Endothelial cell (in vitro differentiated cells): Measurements from ENCODE around the gene CDH8. TPM values are rescaled to one million over a fixed set of nuclear protein-coding genes. Genes with fewer than 3 reads are reported as not detected.
"Not testable (repeated sequence)": the region's sequence is repeated elsewhere in the genome, so short reads cannot be mapped to it uniquely, and the experiment has no call there.

Source experiments
- DNase-seq: peaks from one replicate; pipeline ENCODE4 v3.0.0; 2021; ENCODE audit warnings: low spot score
- H3K27ac Mint-ChIP-seq: one replicate; pipeline ENCODE4 v1.8.0; 2021; ENCODE audit warnings: mixed read lengths, inconsistent platforms; ENCODE audit not compliant: unreplicated experiment
- H3K27me3 Mint-ChIP-seq: one replicate; pipeline ENCODE4 v1.8.0; 2021; ENCODE audit warnings: mild to moderate bottlenecking, moderate library complexity, mixed read lengths, inconsistent platforms; ENCODE audit not compliant: unreplicated experiment
- H3K36me3 Mint-ChIP-seq: one replicate; pipeline ENCODE4 v1.8.0; 2021; ENCODE audit warnings: mild to moderate bottlenecking, low read depth, mixed read lengths, inconsistent platforms; ENCODE audit not compliant: unreplicated experiment
- H3K4me1 Mint-ChIP-seq: one replicate; pipeline ENCODE4 v1.8.0; 2021; ENCODE audit warnings: mild to moderate bottlenecking, mixed read lengths, inconsistent platforms; ENCODE audit not compliant: unreplicated experiment
- H3K4me3 Mint-ChIP-seq: one replicate; pipeline ENCODE4 v1.8.0; 2021; ENCODE audit warnings: mild to moderate bottlenecking, mixed read lengths, inconsistent platforms; ENCODE audit not compliant: unreplicated experiment
- H3K9me3 Mint-ChIP-seq: one replicate; pipeline ENCODE4 v1.8.0; 2021; ENCODE audit warnings: mixed read lengths, inconsistent platforms; ENCODE audit not compliant: unreplicated experiment
- total RNA-seq: library from RNA; stranded (reverse); fragmentation: NEBNext Ultra II Directional; extraction: Animal tissue kit (Norgen Biotek cat#: 25700); gene quantifications from one replicate; pipeline ENCODE4 v1.2.1, GENCODE V29; 2021; ENCODE audit not compliant: unreplicated experiment
- TF ChIP-seq, protein P1 (sequence below): fragments of 200-600 bp; sonication (generic); IDR thresholded peaks from one replicate; pipeline ENCODE4 v1.5.0; 2021; ENCODE audit warnings: antibody characterized with exemption; ENCODE audit not compliant: unreplicated experiment

The CDH8 gene
- total RNA-seq, 1 donor from 2014 or later = 6.4 TPM

DNA sequence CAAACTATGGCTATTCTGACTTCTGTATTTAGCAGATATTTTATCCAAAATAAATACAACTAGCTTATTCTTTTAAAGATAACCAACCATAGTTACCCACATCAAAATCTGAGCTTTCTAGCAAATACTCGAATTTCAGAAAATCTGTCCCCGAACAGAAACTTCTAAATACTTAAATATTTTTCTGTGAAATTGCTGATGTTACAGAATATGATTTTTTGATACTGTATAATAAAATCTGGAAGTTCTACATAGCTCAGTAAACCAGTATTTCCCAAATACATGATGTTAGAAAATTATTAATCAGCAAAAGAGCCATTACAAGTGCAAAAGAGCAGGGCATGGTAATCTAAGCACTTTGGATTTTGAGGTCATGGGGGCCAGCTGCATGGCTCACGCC is 114.9 kb downstream of the CDH8 start:
- Mint-ChIP-seq H3K27me3 (peaks cover 1% of the 10 kb centered on the region), H3K36me3 (no peaks in the 10 kb centered on the region), H3K9me3 (no peaks in the 10 kb centered on the region), H3K27ac (no peak overlapping the region), H3K4me1 (no peaks in the 10 kb centered on the region), H3K4me3 (no peak overlapping the region)
- DNase-seq = no peak
- TF ChIP-seq, protein P1, sequence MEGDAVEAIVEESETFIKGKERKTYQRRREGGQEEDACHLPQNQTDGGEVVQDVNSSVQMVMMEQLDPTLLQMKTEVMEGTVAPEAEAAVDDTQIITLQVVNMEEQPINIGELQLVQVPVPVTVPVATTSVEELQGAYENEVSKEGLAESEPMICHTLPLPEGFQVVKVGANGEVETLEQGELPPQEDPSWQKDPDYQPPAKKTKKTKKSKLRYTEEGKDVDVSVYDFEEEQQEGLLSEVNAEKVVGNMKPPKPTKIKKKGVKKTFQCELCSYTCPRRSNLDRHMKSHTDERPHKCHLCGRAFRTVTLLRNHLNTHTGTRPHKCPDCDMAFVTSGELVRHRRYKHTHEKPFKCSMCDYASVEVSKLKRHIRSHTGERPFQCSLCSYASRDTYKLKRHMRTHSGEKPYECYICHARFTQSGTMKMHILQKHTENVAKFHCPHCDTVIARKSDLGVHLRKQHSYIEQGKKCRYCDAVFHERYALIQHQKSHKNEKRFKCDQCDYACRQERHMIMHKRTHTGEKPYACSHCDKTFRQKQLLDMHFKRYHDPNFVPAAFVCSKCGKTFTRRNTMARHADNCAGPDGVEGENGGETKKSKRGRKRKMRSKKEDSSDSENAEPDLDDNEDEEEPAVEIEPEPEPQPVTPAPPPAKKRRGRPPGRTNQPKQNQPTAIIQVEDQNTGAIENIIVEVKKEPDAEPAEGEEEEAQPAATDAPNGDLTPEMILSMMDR = no peak

DNA sequence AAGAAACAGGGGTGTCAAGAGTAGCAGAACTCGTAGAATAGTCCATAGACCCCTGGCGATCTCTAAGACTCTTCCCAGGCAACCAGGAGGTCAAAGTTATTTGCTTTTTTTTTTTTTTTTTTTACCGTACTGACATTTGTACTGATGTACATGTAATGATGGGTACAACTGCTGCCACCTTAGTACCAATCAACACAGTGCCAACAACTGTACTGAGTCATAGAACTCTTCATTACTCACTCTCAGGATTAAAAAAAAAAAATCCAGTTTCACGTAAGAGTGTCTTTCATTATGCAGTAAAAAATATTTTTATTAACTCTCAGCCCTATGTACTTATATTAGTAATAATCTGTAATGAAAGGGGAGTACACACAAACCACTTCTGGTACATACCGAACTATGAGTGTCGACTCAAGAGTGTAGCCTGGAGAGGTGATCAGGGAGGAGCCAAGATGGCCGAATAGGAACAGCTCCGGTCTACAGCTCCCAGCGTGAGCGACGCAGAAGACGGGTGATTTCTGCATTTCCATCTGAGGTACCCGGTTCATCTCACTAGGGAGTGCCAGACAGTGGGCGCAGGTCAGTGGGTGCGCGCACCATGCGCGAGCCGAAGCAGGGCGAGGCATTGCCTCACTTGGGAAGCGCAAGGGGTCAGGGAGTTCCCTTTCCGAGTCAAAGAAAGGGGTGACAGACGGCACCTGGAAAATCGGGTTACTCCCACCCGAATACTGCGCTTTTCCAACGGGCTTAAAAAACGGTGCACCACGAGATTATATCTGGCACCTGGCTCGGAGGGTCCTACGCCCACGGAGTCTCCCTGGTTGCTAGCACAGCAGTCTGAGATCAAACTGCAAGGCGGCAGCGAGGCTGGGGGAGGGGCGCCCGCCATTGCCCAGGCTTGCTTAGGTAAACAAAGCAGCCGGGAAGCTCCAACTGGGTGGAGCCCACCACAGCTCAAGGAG is 118.1 kb downstream of the CDH8 start:
- H3K4me3 Mint-ChIP-seq, DNase-seq, H3K9me3 Mint-ChIP-seq, H3K27ac Mint-ChIP-seq, H3K4me1 Mint-ChIP-seq, H3K36me3 Mint-ChIP-seq, H3K27me3 Mint-ChIP-seq: not testable (repeated sequence)

DNA sequence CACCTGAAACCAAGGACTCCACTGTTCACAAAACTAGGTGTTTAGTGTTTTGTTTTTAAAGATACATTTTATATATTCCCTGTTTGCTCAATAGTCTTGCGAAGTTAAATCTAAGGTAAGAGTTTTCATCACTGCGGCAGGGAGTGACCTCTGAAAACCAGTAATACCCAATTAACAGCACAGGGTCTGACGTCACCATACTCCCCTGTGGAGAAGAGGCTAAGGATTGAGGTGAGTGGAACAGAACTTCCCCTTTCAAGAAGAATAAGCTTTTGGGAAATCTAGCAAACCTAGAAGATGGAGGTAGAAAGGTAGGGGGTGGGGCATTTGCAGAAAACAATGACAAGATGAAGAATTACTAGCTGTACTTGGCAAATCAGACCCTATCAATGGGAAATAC is 120.7 kb downstream of the CDH8 start:
- H3K27ac Mint-ChIP-seq = no peak overlapping the region
- DNase-seq = no peak
- H3K4me3 Mint-ChIP-seq = no peak overlapping the region
- H3K36me3 Mint-ChIP-seq = no peaks in the 10 kb centered on the region
- peaks cover 2% of the 10 kb centered on the region for H3K4me1 Mint-ChIP-seq
- TF ChIP-seq, protein P1 = no peak
- no peaks in the 10 kb centered on the region for H3K9me3 Mint-ChIP-seq
- H3K27me3 Mint-ChIP-seq = peaks cover 2% of the 10 kb centered on the region

DNA sequence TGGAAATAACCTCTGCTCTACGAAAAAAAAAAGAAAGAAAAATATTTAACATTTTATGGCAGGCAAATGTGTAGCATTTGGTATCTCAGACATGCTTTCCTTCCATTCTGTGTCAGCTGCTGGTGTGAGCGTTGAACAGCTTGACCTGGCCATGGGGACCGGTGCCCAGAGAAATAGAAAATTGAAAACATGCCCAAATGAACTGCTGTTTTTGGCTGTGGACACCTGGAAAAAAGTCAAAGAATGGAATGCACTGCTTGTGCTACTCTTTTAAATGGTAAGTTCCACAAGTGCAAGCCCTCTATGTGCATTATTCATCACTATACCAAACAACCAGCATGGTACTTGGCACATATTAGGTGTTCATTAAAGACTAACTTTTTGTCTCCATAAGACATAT is 127.2 kb downstream of the CDH8 start:
- no peak for DNase-seq
- no peaks in the 10 kb centered on the region for H3K36me3 Mint-ChIP-seq

DNA sequence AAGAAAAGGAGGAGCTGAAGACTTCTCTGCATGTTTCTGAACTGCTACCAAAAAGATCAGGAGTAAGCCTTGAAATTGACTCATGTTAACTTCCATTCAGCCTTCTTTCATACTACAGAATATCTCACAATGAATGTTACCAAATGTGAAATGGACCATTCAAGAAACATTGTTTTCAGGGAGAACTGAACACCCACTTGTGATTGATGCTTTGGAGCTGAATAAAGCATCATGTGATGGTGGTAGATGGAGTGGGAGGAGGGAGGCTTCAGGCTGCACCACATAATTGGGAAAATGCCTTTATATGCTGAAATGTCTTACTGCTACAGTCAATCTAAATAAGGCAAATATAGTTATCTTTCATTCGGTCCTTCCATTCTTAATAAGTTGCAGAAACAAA is 127.8 kb downstream of the CDH8 start:
- no peaks in the 10 kb centered on the region for H3K27me3 Mint-ChIP-seq
- H3K9me3 Mint-ChIP-seq = no peaks in the 10 kb centered on the region
- TF ChIP-seq, protein P1 = no peak
- DNase-seq = no peak
- peaks cover 2% of the 10 kb centered on the region for H3K4me1 Mint-ChIP-seq
- H3K36me3 Mint-ChIP-seq = no peaks in the 10 kb centered on the region
- H3K4me3 Mint-ChIP-seq = no peak overlapping the region
- no peak overlapping the region for H3K27ac Mint-ChIP-seq

More for the DNA sequence above, 127.2 kb downstream of the CDH8 start:
- TF ChIP-seq, protein P1 = no peak
- Mint-ChIP-seq H3K4me3 (no peak overlapping the region), H3K9me3 (no peaks in the 10 kb centered on the region), H3K27ac (no peak overlapping the region), H3K4me1 (peaks cover 2% of the 10 kb centered on the region), H3K27me3 (peaks cover 2% of the 10 kb centered on the region)
